ENCODE measurements around the gene EOLA2.
"Not testable (repeated sequence)": the region's sequence is repeated elsewhere in the genome, so short reads cannot be mapped to it uniquely, and the experiment has no call there.

Gene EOLA2

DNA sequence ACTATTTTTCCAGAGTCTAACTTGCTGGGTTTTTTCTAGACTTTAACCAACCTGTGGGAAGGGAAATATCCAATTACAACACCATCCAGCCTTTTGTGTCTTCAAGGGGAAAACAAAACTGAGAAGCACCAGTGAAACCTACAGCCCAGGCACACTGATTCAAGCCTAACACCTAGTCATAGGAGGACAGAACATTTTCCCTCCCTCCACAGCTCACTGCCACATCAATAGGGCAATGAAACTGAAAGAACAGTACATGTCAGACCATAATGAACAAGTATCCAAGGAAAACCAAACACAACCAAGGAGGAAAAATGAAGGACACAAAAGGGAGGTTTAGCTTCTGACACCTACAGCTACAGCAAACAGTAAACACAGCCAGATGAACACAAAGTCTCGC lies 39.7 kb downstream of the EOLA2 start:
- TF ChIP-seq, protein P1, sequence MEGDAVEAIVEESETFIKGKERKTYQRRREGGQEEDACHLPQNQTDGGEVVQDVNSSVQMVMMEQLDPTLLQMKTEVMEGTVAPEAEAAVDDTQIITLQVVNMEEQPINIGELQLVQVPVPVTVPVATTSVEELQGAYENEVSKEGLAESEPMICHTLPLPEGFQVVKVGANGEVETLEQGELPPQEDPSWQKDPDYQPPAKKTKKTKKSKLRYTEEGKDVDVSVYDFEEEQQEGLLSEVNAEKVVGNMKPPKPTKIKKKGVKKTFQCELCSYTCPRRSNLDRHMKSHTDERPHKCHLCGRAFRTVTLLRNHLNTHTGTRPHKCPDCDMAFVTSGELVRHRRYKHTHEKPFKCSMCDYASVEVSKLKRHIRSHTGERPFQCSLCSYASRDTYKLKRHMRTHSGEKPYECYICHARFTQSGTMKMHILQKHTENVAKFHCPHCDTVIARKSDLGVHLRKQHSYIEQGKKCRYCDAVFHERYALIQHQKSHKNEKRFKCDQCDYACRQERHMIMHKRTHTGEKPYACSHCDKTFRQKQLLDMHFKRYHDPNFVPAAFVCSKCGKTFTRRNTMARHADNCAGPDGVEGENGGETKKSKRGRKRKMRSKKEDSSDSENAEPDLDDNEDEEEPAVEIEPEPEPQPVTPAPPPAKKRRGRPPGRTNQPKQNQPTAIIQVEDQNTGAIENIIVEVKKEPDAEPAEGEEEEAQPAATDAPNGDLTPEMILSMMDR (conservative IDR thresholded peaks at IDR 0.05; ENCODE audit: low read length) = no peak
- H3K4me3 ChIP-seq (ENCODE audit: low read length) = no peak overlapping the region
- no peak for DNase-seq (ENCODE audit: low read depth)

DNA sequence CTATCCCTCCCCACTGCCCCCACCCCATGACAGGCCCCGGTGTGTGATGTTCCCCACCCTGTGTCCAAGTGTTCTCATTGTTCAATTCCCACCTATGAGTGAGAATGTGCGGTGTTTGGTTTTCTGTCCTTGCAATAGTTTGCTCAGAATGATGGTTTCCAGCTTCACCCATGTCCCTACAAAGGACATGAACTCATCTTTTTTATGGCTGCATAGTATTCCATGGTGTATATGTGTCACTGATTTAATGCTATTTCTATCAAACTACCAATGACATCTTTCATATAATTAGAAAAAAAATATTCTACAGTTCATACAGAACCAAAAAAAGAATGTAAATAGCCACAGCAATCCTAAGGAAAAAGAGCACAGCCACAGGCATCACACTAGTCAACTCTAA lies 47.5 kb downstream of the EOLA2 start:
- H3K4me3 ChIP-seq (ENCODE audit: low read length); DNase-seq (ENCODE audit: low read depth): not testable (repeated sequence)

All from AG10803 (cell line).